ENCODE measurements around the gene SLC25A3. TPM values are rescaled to one million over a fixed set of nuclear protein-coding genes. Genes with fewer than 3 reads are reported as not detected.

The SLC25A3 gene
- total RNA-seq (1,000 to 10,000 TPM in 1 of 9 donors, 100 to 1,000 TPM in 8; 674 to 1,555 (median 728) TPM), polyA plus RNA-seq (100 to 1,000 TPM; 362 to 912 (median 745) TPM)
- long read RNA-seq, donor 1, full-length matches to known transcripts: 467 of 723 reads
- long read RNA-seq, donor 1, partial matches to known transcripts: 211 of 723 reads
- long read RNA-seq, donor 1, other reads (novel, unspliced or antisense): 45 of 723 reads
- long read RNA-seq, donor 2, full-length matches to known transcripts: 280 of 451 reads
- long read RNA-seq, donor 2, partial matches to known transcripts: 137 of 451 reads
- long read RNA-seq, donor 2, other reads (novel, unspliced or antisense): 34 of 451 reads
- long read RNA-seq, donor 3, full-length matches to known transcripts: 294 of 483 reads
- long read RNA-seq, donor 3, partial matches to known transcripts: 165 of 483 reads
- long read RNA-seq, donor 3, other reads (novel, unspliced or antisense): 24 of 483 reads
- long read RNA-seq, donor 4, full-length matches to known transcripts: 908 of 938 reads
- long read RNA-seq, donor 4, partial matches to known transcripts: 14 of 938 reads
- long read RNA-seq, donor 4, other reads (novel, unspliced or antisense): 16 of 938 reads
- long read RNA-seq, donor 5, full-length matches to known transcripts: 693 of 724 reads
- long read RNA-seq, donor 5, partial matches to known transcripts: 17 of 724 reads
- long read RNA-seq, donor 5, other reads (novel, unspliced or antisense): 14 of 724 reads
- long read RNA-seq, donor 6, full-length matches to known transcripts: 686 of 712 reads
- long read RNA-seq, donor 6, partial matches to known transcripts: 16 of 712 reads
- long read RNA-seq, donor 6, other reads (novel, unspliced or antisense): 10 of 712 reads
- long read RNA-seq, donor 7, full-length matches to known transcripts: 242 of 363 reads
- long read RNA-seq, donor 7, partial matches to known transcripts: 112 of 363 reads
- long read RNA-seq, donor 7, other reads (novel, unspliced or antisense): 9 of 363 reads
- long read RNA-seq, donor 8, full-length matches to known transcripts: 380 of 584 reads
- long read RNA-seq, donor 8, partial matches to known transcripts: 159 of 584 reads
- long read RNA-seq, donor 8, other reads (novel, unspliced or antisense): 45 of 584 reads
- long read RNA-seq, donor 9, full-length matches to known transcripts: 256 of 406 reads
- long read RNA-seq, donor 9, partial matches to known transcripts: 125 of 406 reads
- long read RNA-seq, donor 9, other reads (novel, unspliced or antisense): 25 of 406 reads
- long read RNA-seq, donor 10, full-length matches to known transcripts: 93 of 138 reads
- long read RNA-seq, donor 10, partial matches to known transcripts: 45 of 138 reads
- long read RNA-seq, donor 10, other reads (novel, unspliced or antisense): 0 of 138 reads

DNA sequence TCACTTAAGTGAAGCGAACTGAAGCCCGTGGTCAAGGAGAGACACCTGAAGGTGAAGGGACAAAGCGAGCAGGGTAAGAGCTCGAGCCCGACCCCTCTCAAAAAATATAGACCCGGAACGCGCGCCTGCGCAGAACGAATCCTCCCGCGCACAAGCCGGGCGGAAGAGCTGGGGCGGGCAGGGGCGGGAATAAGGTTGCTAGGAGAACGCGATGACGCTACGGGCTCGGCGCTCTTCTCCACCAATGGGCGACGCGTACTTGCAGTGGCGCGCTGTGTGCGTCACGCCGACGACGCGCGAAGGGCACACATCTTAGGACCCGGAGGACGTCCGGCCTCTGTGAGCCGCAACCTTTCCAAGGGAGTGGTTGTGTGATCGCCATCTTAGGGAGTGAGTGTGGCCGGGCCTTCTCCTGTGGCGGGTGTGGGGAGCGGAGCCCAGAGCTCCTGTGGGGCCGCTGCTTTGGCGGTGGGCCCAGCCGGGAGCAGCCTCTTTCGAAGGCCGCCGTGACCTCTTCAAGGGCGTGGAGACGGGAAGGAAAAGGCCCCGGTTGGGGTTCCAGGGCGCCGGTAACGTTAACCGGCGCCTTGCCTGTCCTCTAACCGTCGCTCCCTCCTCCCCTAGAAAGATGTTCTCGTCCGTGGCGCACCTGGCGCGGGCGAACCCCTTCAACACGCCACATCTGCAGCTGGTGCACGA is at the start of gene SLC25A3:
Gene SLC25A3 (plus strand): TSS at position 336 of the 699 bp plus-strand sequence. CDS start 293 bp downstream, at position 629.
- peak; percentile 96 to 99 (median 97) for DNase-seq
- WGBS, 4 donors: 0 to 1% (median 0%) methylated on average over 10 to 67 of the region's 67 CpGs
- TF ChIP-seq CTCF (IDR thresholded peaks at IDR 0.05) (peak in 1 of 6 experiments; percentile 1), POLR2A (IDR thresholded peaks at IDR 0.05) (peak; percentile 98 to 99)
- Histone ChIP-seq H3K9me3 (replicated peaks in 1 of 3) (no peaks in the 10 kb centered on the region), H3K4me1 (replicated peaks in 1 of 2) (peaks cover 9 to 26% of the 10 kb centered on the region in 2 donors), H3K27me3 (no peaks in the 10 kb centered on the region), H3K27ac (peak within 1 kb of the TSS; percentile 88 to 99 (median 99)), H3K36me3 (replicated peaks in 1 of 2) (peaks cover 0 to 20% of the 10 kb centered on the region in 2 donors), H3K4me3 (peak within 1 kb of the TSS; percentile 63 to 96 (median 80))
- intact Hi-C loops (cut with DNase I): loop anchor here (10.0 kb wide), 1 partner anchor 51 kb away; the partner anchor contains the start of genes APAF1 (in 2 of the 2) and IKBIP (in 2 of the 2)

DNA sequence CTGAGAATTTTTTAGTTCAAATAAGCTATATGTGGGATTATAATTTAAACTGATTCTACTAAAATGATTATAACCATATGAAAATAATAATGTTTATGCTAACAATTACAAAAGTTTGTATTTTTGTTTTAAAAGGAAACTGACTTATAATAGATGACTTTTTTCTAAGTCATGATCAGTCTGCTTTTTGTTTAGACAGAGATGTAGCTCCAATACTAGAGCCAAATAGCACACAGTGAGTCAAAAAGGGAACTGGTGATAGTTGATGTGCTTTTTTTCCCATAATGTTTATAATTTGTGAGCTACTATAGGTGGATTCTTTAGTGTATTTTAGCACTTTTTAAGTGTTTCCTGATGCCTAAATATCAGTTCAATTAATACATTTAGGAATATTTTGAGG is 49.8 kb upstream of the SLC25A3 start:
- intact Hi-C loops (cut with DNase I): no loop called here
- DNase-seq: no peak
- no peak for TF ChIP-seq CTCF (IDR thresholded peaks at IDR 0.05)
- TF ChIP-seq POLR2A (IDR thresholded peaks at IDR 0.05): no peak
- no peaks in the 10 kb centered on the region for H3K27me3 ChIP-seq
- peaks cover 0 to 16% of the 10 kb centered on the region in 2 donors for H3K36me3 ChIP-seq (replicated peaks in 1 of 2)
- no peaks in the 10 kb centered on the region for H3K9me3 ChIP-seq (replicated peaks in 1 of 3)
- no peak overlapping the region for H3K4me3 ChIP-seq
- no peak overlapping the region for H3K27ac ChIP-seq
- no peaks in the 10 kb centered on the region for H3K4me1 ChIP-seq (replicated peaks in 1 of 2)

DNA sequence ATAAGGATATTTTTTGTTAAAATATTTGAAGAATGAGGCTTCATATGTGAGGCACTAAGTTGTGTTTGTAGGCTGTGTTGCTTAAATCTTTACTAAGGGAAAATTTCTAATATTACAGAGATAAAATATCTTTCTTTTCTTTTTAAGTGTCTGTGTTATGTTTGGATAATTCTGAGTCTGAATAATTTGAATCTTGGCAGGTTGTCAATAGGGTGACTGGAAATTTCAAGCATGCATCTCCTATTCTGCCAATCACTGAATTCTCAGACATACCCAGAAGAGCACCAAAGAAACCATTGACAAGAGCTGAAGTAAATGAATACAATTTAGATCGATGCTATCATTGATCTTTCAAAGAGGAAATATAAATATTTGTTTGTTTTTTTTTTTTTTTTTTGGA is 48.7 kb upstream of the SLC25A3 start:
- Histone ChIP-seq H3K4me1 (replicated peaks in 1 of 2) (no peaks in the 10 kb centered on the region), H3K4me3 (no peak overlapping the region), H3K27ac (no peak overlapping the region), H3K9me3 (replicated peaks in 1 of 3) (no peaks in the 10 kb centered on the region), H3K27me3 (no peaks in the 10 kb centered on the region), H3K36me3 (replicated peaks in 1 of 2) (peaks cover 0 to 16% of the 10 kb centered on the region in 2 donors)
- intact Hi-C loops (cut with DNase I): no loop called here
- 85 to 95% (median 91%) methylated on average over 1 of the region's 1 CpG for WGBS, 4 donors
- no peak for TF ChIP-seq POLR2A (IDR thresholded peaks at IDR 0.05)
- no peak for TF ChIP-seq CTCF (IDR thresholded peaks at IDR 0.05)
- no peak for DNase-seq

Measured in adrenal gland (tissue), 19 donors.